ENCODE data around the gene BTNL9.
"Not testable (repeated sequence)": the region's sequence is repeated elsewhere in the genome, so short reads cannot be mapped to it uniquely, and the experiment has no call there.

Gene BTNL9

DNA sequence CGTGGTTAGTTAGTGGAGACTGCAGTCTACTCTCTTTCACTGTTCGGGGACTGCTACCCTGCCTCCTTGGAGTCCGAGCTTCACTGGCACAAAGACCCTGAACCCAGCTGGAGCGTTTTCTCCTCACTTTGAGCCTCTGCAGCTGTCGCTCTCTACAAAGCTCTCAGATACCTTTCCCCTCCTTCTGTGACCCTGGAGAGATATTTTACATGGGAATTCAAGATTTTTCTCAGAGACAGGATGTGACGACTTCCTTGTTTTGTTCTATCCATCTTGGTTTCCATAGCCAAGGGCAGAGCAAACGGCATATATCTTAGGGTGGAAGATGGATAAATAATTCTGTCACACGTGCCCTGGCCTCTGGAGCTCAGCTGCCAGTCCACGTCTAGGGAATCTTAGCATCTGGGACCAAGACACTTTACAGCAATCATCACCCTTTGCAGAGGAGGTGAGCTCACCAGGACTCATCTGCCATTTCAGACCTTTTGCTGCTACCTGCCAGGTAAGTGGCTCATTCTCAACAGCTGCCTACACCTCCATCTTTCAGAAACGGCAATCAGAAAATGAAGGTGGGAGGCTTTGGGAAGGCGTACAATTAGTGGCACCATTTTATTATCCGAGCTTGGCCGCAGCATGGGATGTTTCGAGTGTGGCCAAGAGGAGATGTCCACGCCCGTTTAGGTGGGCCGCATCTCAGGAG is at the start of gene BTNL9:
Gene BTNL9, plus strand, starts transcription at position 336 of the 700 bp plus-strand sequence. CDS start 5,224 bp downstream, outside the sequence.
- DNase-seq (ENCODE audit: low spot score), result no peak

DNA sequence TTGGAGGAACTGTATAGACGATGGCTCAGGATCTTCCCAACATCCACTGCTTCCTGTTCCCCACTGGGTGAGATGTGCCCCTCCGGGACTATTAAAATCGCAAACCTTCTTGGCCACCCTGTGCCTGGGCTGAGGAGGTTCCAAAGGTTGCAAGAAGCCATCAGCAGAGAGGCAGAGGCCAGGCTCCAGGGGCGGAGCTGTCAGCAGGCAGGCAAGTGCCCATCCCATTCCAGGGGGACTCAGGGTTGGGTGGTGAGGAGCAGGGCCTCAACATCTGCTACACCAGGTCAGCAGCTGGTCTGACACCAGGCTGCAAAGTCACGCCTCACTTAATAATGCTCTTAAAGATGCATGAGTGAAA is 49.2 kb upstream of the BTNL9 start:
- no peak for DNase-seq (ENCODE audit: low spot score)

DNA sequence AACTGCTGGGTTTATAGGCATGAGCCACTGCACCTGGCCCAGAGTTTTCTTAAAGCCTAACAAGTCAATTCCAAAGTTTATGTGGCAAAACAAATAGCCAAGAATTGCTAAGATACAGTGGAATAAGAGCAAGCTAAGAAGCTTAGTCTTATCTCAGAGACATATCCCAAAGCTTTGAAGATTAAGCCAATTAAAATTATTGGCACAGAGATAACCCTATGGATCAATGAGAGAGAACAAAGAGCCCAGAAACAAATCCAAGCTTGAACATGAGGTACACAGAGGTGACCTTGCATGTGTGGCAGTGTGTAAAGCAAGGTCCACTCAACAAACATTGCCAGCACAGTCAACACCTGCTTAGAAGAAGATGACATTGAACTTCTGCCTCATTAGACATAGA is 38.1 kb upstream of the BTNL9 start:
- no peak for DNase-seq (ENCODE audit: low spot score)

DNA sequence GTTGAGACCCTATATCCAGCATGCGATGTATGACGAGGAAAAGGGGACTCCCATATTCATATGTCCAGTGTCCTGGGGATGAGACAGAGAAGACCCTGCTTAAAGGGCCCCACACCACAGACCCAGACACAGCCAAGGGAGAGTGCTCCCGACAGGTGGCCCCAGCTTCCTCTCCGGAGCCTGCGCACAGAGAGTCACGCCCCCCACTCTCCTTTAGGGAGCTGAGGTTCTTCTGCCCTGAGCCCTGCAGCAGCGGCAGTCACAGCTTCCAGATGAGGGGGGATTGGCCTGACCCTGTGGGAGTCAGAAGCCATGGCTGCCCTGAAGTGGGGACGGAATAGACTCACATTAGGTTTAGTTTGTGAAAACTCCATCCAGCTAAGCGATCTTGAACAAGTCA is 34.3 kb upstream of the BTNL9 start:
- DNase-seq (ENCODE audit: low spot score), result no peak

DNA sequence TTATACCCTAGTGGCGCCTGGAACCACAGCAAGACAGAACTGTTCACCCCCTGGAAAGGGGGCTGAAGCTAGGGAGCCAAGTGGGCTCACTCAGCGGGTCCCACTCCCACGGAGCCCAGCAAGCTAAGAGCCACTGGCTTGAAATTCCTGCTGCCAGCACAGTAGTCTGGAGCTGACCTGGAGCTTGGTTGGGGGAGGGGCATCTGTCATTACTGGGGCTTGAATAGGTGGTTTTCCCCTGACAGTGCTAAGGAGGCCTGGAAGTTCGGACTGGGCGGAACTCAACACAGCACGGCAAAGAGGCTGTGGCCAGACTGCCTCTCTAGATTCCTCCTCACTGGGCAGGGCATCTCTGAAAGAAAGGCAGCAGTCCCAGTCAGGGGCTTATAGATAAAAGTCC is 31.9 kb upstream of the BTNL9 start:
- no peak for DNase-seq (ENCODE audit: low spot score)

DNA sequence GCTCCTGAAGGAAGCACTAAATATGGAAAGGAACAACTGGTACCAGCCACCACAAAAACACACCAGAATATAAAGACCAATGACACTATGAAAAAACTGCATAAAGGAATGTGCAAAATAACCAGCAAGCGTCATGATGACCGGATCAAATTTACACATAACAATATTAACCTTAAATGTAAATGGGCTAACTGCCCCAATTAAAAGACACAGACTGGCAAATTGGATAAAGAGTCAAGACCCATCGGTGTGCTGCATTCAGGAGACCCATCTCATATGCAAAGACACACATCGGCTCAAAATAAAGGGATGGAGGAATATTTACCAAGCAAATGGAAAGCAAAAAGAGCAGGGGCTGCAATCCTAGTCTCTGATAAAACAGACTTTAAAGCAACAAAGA is 30.0 kb upstream of the BTNL9 start:
- not testable (repeated sequence) for DNase-seq (ENCODE audit: low spot score)

DNA sequence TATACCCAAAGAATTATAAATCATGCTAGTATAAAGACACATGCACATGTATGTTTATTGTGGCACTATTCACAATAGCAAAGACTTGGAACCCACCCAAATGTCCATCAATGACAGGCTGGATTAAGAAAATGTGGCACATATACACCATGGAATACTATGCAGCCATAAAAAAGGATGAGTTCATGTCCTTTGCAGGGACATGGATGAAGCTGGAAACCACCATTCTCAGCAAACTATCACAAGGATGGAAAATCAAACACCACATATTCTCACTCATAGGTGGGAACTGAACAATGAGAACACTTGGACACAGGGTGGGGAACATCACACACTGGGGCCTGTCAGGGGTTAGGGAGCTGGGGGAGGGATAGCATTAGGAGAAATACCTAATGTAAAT is 25.4 kb upstream of the BTNL9 start:
- DNase-seq (ENCODE audit: low spot score), result not testable (repeated sequence)

DNA sequence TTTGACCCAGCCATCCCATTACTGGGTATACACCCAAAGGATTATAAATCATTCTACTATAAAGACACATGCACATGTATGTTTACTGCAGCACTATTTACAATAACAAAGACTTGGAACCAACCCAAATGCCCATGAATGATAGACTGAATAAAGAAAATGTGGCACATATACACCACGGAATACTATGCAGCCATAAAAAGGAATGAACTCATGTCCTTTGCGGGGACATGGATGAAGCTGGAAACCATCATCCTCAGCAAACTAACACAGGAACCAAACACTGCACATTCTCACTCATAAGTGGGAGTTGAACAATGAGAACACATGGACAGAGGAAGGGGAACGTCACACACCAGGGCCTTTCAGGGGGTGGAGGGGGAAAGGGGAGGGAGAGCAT is 22.6 kb upstream of the BTNL9 start:
- DNase-seq (ENCODE audit: low spot score), result not testable (repeated sequence)

DNA sequence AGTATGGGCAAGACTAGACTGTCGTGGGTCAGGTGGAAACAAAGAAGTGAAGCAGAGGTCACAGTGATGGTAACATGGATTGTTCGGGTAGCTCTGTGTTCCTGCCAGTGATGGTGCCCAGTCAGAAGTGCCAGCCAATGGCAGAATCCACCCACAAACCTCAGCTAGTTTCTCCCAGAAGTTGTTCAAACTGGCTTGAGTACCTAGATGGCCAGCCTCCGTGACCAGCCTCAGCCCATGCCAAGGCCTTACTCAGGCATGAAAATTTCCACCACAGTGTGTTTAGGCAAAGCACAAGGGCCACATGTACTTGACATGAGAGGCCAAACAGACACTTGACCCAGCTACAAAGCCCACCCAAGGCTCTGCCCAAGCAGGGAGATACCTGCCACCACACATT is 19.4 kb upstream of the BTNL9 start:
- no peak for DNase-seq (ENCODE audit: low spot score)

DNA sequence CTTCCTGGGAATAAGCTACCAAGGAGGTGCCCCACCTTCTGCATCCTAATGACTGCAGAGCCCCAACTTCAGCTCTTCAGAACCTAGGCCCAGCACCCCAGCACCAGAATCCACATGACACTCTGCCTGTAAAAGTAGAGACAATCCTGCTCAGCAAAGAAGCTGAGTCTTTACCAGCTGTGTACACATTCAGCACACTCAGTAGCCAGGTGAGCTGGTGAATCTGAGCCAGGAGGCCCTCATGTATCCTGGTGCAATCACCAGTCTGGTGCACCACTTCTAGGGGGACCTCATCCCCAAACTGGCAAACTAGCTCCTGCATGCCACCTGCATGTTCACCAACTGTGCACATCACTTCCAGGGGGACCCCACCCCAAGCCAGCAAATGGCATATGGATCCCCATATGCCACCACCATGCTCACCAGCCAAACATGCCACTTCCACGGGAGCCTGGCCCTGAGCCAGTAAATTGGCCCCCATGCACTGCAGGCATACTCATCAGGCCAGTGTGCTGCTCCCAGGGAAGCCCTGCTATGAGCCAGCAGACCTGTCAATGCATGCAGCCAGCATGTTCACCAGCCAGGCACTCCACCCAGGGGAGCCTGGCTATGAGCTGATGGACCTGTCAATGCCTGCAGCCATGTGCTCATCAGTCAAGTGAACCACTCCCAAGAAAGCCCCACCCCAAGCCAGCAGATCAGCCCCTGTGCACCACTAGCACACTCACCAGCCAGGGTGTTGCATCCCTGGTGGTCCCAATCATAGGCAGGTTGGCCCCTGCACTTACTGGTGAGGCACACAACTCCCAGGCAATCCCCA is 15.6 kb upstream of the BTNL9 start:
- DNase-seq (ENCODE audit: low spot score), result no peak

DNA sequence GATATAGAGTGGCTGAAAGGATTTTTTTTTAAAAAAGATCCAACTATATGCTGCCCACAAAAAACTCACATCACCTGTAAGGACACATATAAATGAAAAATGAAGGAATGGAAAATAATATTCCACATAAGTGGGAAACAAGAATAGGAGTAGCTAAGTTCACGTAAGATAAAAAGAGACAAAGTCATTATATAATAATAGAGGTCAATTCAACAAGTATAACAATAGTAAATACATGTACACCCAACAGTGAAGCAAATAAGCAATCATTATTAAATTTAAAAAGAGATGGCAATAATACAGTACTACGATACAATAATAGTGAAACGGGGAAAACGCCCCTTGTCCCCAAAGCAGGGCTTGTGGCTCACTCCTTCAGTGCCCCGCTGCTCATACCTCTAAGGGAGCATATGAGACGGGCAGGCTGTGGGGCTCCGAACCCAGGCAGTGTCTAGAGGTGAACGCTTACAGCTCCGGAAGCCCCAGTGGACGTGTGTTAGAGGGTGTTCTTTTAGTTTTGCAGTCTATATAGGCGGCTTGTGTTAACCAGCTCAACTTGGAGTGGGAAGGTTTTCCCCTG is 12.5 kb upstream of the BTNL9 start:
- DNase-seq (ENCODE audit: low spot score), result no peak

DNA sequence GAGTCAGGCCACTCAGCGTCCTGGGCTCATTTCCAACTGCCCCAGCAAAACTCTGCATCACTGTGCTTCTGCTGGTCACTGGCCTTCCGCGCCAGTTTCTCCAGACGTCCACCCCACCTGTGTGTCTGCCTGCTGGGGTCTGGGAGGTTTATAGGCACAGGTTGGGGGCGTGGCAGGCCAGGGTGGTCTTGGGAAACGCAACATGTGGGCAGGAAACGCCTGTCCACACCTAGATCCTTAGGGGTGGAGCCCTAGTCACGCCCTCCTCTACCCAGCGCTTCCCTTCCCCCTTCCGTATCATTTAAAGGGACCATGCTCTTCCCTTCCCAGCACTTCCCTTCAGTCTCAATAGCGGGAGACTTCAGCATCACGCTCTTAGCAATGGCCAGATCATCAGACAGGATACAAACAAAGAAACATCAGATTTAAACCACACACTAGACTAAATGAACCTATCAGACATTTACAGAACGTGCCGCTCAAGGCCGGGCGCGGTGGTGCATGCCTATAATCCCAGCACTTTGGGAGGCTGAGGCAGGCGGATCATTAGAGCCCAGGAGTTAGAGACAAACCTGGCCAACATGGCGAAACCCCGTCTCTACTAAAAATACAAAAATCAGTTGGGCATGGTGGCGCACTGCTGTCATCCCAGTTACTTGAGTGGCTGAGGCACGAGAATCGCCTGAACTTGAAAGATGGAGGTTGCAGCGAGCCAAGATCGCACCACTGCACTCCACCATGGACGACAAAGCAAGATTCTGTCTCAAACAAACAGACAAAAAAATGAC is 11.8 kb upstream of the BTNL9 start:
- no peak for DNase-seq (ENCODE audit: low spot score)

DNA sequence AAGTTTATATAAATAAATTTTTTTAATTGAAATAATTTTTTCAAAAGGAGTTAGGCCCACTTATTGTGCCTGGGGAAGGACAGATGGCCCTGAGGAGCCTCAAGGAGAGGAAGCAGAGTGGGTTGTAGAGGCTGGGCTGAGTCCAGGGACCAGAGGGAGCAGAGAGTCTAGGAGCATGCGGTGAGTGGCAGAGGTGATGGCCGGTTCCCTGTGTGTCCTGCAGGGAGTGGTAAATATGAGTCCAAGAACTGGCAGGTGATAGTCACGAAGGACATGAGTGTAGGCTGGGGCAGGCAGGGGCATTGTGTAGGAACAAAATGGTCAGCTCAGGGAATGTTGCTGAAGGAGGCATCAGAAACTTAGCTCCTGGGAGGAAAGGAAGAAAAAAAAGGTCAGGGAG is 8.3 kb upstream of the BTNL9 start:
- no peak for DNase-seq (ENCODE audit: low spot score)

DNA sequence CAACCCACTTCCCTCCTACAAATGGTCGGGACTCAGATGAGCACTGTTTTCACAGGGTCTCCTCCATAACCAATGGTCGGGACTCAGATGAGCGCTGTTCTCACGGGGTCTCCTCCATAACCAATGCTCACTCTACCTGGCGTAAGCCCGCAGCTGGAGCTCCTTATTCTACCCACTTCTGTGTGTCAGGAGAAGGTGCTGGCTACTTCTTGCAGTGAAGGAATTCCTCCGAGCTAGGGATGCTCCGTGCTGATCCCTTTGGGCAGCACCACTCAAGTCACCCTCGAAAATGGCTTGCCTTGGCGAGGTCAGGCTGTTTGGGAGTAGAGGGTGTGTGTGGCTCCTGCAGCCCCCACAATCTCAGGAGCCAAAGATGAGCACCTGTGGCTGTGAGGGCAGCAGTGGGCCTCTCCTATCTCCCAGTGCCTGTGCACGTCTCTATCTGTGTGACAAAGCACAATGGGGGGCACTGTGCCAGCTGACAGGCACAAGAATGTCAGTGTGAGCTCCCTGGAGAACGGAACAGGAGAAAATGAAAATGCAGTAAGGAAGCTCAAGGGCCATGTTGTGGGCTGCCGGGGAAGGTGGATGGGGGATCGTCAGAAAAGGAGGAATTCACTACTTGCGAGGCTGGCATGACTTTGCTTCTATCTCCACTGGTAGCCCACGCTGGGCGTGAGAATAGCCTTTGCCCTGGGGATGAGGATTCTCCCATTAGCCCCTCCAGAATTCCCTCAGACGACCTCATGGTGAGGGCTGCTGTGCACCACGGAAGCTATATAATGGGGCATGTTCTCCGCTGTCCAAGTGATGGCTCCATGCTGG is 3.9 kb upstream of the BTNL9 start:
- DNase-seq (ENCODE audit: low spot score), result no peak

DNA sequence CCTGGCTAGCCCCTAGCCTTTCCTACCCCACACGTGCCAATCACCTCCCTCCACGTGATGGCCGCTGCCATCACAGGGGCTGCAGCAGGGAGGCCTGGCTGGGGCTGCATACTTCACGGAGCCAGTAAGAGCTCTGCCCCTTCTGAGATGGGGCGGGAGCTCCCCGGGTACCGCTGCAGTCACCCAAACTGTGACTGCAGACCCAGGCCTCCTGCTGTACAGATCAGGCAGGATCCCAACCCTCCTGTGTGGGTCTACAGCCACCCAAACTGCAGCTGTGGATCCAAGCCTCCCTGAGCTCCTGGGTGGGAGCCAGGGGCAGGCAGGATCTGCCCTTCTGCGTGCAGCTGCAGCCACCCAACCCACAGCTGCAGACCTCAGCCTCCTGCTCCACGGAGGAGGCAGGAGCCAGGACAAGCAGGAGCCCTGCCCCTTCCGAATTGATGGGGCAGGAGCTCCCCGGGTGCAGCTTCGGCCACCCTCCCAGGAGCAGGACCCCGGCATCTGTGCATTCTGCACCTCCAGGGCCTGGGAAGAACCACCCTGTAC is 3.2 kb upstream of the BTNL9 start:
- no peak for DNase-seq (ENCODE audit: low spot score)

DNA sequence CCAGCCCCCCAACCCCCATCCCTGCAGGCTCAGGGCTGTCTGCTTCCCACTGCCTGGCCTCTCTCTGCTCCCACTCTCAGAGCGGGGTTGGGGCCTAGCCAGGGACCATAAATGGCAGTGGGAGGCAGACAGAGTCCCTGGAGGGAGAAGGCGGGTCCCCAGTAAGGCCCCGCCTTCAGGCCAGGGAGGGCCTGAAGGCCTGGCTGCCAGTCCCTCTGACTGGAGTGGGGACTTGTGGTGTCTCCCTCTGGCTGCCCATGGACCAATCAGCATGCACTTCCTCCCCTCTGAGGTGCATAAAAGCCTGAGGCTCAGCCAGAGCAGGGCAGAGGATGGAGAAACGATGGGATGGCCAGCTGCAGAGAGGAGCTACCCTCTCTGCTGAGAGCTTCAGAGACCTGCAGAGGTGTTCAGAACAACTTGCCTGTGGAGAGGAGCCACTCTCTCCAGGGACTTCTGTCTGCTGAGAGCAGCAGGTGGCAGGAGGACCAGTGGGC is 2.7 kb upstream of the BTNL9 start:
- no peak for DNase-seq (ENCODE audit: low spot score)

DNA sequence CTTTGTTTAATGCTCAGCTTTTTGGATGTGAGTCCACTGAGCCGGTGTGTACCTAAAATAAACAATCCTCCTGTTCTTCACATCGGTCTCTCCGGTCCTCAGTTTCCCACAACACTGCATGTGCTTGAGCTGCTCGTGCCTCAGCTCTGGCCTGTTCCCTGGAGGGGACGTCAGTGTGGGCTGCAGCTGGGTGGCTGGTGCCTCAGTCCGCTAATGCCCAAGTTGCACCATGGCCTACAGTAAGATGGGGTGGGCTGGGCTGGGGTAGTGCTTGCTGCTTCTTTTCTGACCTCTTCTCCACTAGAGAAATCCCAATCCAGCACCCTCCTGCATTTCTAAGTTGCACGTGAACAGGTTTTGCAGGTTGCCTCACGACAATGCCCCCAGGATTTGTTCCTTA is 595 bp upstream of the BTNL9 start:
- DNase-seq (ENCODE audit: low spot score), result no peak

DNA sequence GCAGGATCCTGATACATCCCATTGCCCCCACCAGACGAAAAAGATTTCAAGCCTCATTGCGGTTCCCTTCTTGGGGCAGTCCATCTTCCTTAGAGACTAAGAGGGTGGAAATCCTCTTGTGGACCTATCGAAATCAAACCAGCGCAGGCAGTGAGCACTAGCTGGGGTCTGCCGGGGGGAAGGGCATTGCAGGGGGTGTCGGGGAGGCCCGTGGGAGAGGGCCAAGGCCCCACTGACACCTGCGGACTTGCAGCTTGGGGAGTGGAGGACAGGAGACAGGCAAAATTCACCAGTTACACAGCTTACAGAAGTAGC is 522 bp downstream of the BTNL9 start:
- DNase-seq (ENCODE audit: low spot score), result no peak

DNA sequence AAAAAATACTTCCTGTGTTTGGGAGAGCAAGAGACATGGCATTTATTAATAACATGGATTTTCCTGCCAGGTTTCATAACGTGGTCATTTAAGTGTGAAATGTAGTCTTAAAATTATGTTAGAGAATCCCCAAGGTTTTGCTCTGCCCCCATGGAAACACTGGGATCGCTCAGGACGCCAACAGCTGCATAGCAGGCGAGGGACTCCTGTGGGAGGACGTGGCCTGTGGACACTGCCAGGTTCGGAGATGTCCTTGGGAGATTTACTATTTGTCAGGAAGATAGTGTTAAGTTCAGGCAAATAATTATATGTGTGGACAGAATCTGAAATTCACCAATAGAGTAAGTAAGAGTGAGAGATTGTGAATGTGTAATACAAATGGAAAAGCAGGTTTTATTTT is 977 bp downstream of the BTNL9 start:
- DNase-seq (ENCODE audit: low spot score), result no peak

DNA sequence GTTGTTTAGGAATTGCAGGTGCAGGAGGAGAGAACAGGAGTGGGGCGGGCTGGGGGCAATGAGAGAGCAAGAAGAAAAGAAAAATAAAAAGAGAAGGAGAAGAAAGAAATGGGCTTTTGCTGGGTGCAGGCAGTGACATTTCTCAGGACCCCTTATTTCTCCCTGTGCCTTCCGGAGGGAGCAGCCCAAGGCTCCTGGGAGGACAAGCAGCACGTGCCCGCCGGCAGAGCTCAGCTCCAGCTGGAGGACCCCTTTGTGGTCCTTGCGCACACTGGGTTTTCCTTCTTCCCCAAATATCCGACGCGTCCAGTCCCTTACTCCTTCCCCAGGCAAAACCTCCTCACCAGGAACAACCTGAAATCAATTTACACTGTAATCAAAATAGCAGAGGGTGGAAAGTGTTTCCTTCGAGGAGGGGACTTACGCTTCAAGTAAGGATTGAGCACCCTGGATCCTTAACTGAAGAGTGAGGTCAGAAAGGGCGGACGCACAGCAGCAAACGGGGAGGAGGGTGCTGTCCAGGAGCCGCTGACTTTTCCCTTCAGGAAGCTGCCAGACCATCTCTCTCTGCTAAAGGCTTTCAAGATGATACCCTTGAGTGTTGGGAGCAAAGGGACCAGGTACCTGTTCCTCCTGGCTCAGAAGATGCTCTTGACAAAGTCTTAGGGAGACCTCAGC is 2.1 kb downstream of the BTNL9 start:
- DNase-seq (ENCODE audit: low spot score), result no peak

DNA sequence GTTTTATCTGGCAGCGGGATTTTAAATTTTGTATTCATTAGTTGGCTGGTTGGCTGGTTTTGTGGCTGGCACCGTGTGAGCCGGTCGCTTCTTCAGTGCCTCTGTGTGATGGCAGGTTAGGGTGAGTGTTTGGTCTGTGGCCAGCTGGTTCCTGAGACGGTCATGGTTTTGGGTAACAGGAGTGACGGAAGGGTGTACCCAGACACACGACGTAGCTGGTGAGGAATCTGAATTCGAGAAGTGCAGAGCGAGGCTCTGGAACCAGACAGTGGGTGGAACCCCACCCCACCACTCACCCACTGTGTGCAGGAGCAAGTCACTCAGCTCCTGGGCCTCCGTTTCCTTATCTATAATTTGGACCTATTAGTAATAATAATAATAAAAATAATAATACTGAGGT is 2.7 kb downstream of the BTNL9 start:
- DNase-seq (ENCODE audit: low spot score), result no peak

All from globus pallidus (tissue), 1 donor.